ENCODE results near the gene PDE4B.
"Not testable (repeated sequence)": the region's sequence is repeated elsewhere in the genome, so short reads cannot be mapped to it uniquely, and the experiment has no call there.

The PDE4B gene

GRCh38 chr1:66313429-66313828 lies 520.7 kb downstream of the PDE4B start:
- no peak for DNase-seq (ENCODE audit: low spot score)

GRCh38 chr1:66315671-66316070 lies 523.0 kb downstream of the PDE4B start:
- DNase-seq (ENCODE audit: low spot score), result no peak

GRCh38 chr1:66316464-66317247 lies 524.0 kb downstream of the PDE4B start:
- DNase-seq (ENCODE audit: low spot score), result no peak

GRCh38 chr1:66317248-66317515 lies 524.5 kb downstream of the PDE4B start:
- DNase-seq (ENCODE audit: low spot score), result no peak

- no peak for DNase-seq (ENCODE audit: low spot score)
These were observed 527.5 kb downstream of the PDE4B start for GRCh38 chr1:66320231-66320630.

- DNase-seq (ENCODE audit: low spot score), result not testable (repeated sequence)
These were observed 529.8 kb downstream of the PDE4B start for GRCh38 chr1:66322462-66322861.

GRCh38 chr1:66323958-66324625 lies 531.4 kb downstream of the PDE4B start:
- no peak for DNase-seq (ENCODE audit: low spot score)

GRCh38 chr1:66325594-66326380 lies 533.1 kb downstream of the PDE4B start:
- no peak for DNase-seq (ENCODE audit: low spot score)

GRCh38 chr1:66326867-66327266 lies 534.2 kb downstream of the PDE4B start:
- no peak for DNase-seq (ENCODE audit: low spot score)

- no peak for DNase-seq (ENCODE audit: low spot score)
These were observed 534.9 kb downstream of the PDE4B start for GRCh38 chr1:66327588-66327987.

GRCh38 chr1:66328896-66329295 lies 536.2 kb downstream of the PDE4B start:
- DNase-seq (ENCODE audit: low spot score), result no peak

GRCh38 chr1:66330722-66331141 lies 538.0 kb downstream of the PDE4B start:
- peak; percentile 79 for DNase-seq (ENCODE audit: low spot score)

- DNase-seq (ENCODE audit: low spot score), result peak; percentile 71
These were observed 539.2 kb downstream of the PDE4B start for GRCh38 chr1:66331658-66332547.

GRCh38 chr1:66332548-66332901 lies 539.8 kb downstream of the PDE4B start:
- no peak for DNase-seq (ENCODE audit: low spot score)

- no peak for DNase-seq (ENCODE audit: low spot score)
These were observed 540.9 kb downstream of the PDE4B start for GRCh38 chr1:66333466-66334199.

GRCh38 chr1:66334318-66334717 lies 541.6 kb downstream of the PDE4B start:
- no peak for DNase-seq (ENCODE audit: low spot score)

- DNase-seq (ENCODE audit: low spot score), result no peak
These were observed 542.4 kb downstream of the PDE4B start for GRCh38 chr1:66335125-66335524.

GRCh38 chr1:66335859-66336640 lies 543.4 kb downstream of the PDE4B start:
- DNase-seq (ENCODE audit: low spot score), result peak; percentile 86

- DNase-seq (ENCODE audit: low spot score), result no peak
These were observed 543.9 kb downstream of the PDE4B start for GRCh38 chr1:66336641-66336990.

- DNase-seq (ENCODE audit: low spot score), result no peak
These were observed 544.6 kb downstream of the PDE4B start for GRCh38 chr1:66337249-66337648.

- DNase-seq (ENCODE audit: low spot score), result no peak
These were observed 547.2 kb downstream of the PDE4B start for GRCh38 chr1:66339944-66340343.

Data from activated CD4-positive, alpha-beta T cell treated with anti-CD3 and anti-CD28 coated beads, Interleukin-2, Interleukin-4, amounts not matched to agents 100 ng/mL and 50 ng/mL, durations not matched to agents 16 hours and 8 hours (primary cell).